GM12892 (cell line): ENCODE results near the gene SMIM45.

Source experiments
- POLR2A ChIP-seq: IDR thresholded peaks from 2 replicates; pipeline ENCODE4 v1.6.1; 2011; ENCODE audit warnings: low read depth, low read length, control low read depth
- POLR2AphosphoS5 ChIP-seq: IDR thresholded peaks from 2 replicates; pipeline ENCODE4 v1.6.1; 2011; ENCODE audit warnings: low read depth, low read length, control low read depth
- TAF1 ChIP-seq: IDR thresholded peaks from 2 replicates; pipeline ENCODE4 v1.6.1; 2011; ENCODE audit warnings: low read depth, mild to moderate bottlenecking, control low read depth, low read length, borderline replicate concordance

DNA sequence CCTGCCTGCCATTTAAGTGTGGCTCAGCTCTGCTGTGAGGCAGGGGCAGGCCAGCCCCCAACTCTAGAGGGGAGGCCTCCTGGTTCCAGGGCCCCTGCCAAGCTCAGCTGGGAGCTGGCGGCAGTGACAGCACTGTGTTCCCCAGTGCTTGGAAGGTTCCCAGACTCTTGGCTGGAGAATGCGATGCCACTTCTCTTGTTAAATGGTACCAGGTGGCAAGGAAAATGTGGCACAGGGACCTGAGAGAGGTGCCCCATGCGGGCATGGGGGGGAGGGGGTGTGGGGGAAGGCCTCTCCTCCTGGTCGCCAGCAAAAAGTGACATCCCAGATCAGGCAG, 17.0 kb upstream of the SMIM45 start:
- no peak for TF ChIP-seq POLR2A
- TF ChIP-seq POLR2AphosphoS5 = no peak
- no peak for TF ChIP-seq TAF1
